OCI-LY1 (cell line): ENCODE results near the gene NDUFV3.
"Not testable (repeated sequence)": the region's sequence is repeated elsewhere in the genome, so short reads cannot be mapped to it uniquely, and the experiment has no call there.

ENCODE experiments used
- CTCF ChIP-seq: fragments of 200-600 bp; sonication (generic), shearing (Covaris generic); IDR thresholded peaks from 2 replicates; pipeline ENCODE4 v1.5.1; 2017; ENCODE audit warnings: mild to moderate bottlenecking, antibody characterized with exemption, low read length, moderate library complexity, mixed read lengths
- EZH2 ChIP-seq: fragments of 200-600 bp; sonication (generic), shearing (Covaris generic); IDR thresholded peaks from 2 replicates; pipeline ENCODE4 v1.8.0; 2017; ENCODE audit warnings: borderline replicate concordance, mixed run types, mild to moderate bottlenecking, antibody characterized with exemption, low read length, moderate library complexity, mixed read lengths

- TF ChIP-seq CTCF, EZH2: not testable (repeated sequence)
Measured at GRCh38 chr21:42908484-42908883, 15.4 kb downstream of the NDUFV3 start.
